Type B pancreatic cell (in vitro differentiated cells): ENCODE data around the gene IL18R1. TPM values are rescaled to one million over a fixed set of nuclear protein-coding genes. Genes with fewer than 3 reads are reported as not detected.
"Not testable (repeated sequence)": the region's sequence is repeated elsewhere in the genome, so short reads cannot be mapped to it uniquely, and the experiment has no call there.

Source experiments
- DNase-seq: peaks from one replicate; pipeline ENCODE4 v3.0.0; 2021; ENCODE audit warnings: mixed read lengths; ENCODE audit not compliant: unreplicated experiment; ENCODE audit errors: extremely low spot score
- H3K27ac Mint-ChIP-seq: 2 replicates; pipeline ENCODE4 v1.8.0; 2021; ENCODE audit warnings: mild to moderate bottlenecking, mixed read lengths
- H3K27me3 Mint-ChIP-seq: 2 replicates; pipeline ENCODE4 v1.8.0; 2021; ENCODE audit warnings: mixed read lengths
- H3K36me3 Mint-ChIP-seq: 2 replicates; pipeline ENCODE4 v1.8.0; 2021; ENCODE audit warnings: mixed read lengths
- H3K4me1 Mint-ChIP-seq: one replicate; pipeline ENCODE4 v1.8.0; 2021; ENCODE audit warnings: mixed read lengths; ENCODE audit not compliant: unreplicated experiment
- H3K4me3 Mint-ChIP-seq: 2 replicates; pipeline ENCODE4 v1.8.0; 2021; ENCODE audit warnings: mild to moderate bottlenecking, mixed read lengths
- H3K9me3 Mint-ChIP-seq: 2 replicates; pipeline ENCODE4 v1.8.0; 2021; ENCODE audit warnings: mixed read lengths
- CTCF ChIP-seq: fragments of 200-600 bp; sonication (generic); conservative IDR thresholded peaks from 2 replicates; pipeline ENCODE4 v1.5.0; 2021; ENCODE audit warnings: antibody characterized with exemption, mild to moderate bottlenecking
- total RNA-seq: library from RNA; stranded (reverse); gene quantifications from 2 replicates; pipeline ENCODE4 v1.2.1, GENCODE V29; 2021; ENCODE audit warnings: low replicate concordance

Gene IL18R1
- total RNA-seq, 1 donor from 2014 or later, result 5.8 TPM

DNA sequence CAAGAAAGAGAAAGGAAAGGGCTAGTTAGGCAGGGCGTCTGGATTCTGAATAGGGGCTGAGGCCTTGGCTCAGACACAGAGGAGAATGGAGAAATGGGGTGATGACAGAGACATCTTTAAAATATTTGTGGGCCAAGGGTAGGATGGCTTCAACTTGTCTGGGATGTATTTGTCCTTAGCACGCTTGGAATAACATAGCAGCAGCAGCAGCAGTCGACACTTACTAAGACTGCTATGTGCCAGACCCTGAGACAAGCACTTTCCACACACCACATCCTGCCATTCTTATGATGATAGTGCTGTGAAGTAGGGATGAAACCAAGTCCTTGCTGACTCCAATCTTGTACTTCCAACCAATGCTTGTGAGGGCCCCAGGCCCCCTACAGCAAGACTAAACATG, 41.6 kb upstream of the IL18R1 start:
- no peak overlapping the region for H3K4me3 Mint-ChIP-seq
- TF ChIP-seq CTCF, result no peak

DNA sequence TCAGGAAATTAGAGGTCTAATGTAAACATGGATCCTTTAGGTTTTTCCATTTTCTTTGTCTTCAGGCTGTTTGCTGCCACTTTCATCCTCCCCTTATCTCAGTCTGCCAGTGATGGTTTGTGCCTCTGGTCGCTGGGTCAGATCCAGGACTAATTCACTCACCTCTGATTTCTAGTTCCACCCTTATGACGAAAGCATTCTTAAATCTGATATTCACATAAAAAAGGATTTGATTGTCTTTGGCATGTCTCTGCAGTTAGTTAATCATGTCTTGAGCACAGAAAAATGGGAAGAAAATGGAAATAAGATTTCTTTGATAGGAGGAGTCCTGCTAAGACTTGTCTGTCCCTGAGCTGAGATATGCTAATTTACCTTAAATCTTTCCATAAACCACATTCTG, 39.7 kb upstream of the IL18R1 start:
- DNase-seq, result no peak
- no peak for TF ChIP-seq CTCF
- Mint-ChIP-seq H3K27ac (no peak overlapping the region), H3K36me3 (no peaks in the 10 kb centered on the region), H3K9me3 (no peaks in the 10 kb centered on the region), H3K4me3 (no peak overlapping the region), H3K4me1 (no peaks in the 10 kb centered on the region), H3K27me3 (no peaks in the 10 kb centered on the region)

More for the DNA sequence above, 41.6 kb upstream of the IL18R1 start:
- DNase-seq, result no peak
- no peaks in the 10 kb centered on the region for H3K36me3 Mint-ChIP-seq
- H3K27ac Mint-ChIP-seq, result no peak overlapping the region
- H3K27me3 Mint-ChIP-seq, result peaks cover 4% of the 10 kb centered on the region
- no peaks in the 10 kb centered on the region for H3K4me1 Mint-ChIP-seq
- H3K9me3 Mint-ChIP-seq, result no peaks in the 10 kb centered on the region

DNA sequence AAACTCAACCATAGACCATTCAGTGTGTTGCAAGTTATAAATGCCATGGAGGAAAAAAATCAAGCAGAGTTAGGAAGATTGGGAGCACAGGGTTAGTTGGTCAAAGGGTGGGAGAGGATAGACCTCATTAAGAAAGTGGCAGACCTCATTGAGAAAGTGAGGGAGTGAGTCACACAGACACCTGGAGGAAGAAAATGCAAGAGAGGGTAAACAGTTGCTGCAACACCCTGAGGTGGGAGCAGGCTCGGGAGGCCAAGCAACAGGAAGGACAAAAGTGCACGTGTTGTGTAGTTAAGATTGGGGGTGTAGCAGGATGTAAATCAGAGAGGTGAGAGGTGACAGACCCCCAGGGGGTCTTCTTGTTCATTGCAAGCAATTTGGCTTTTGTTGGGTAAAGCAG, 37.9 kb upstream of the IL18R1 start:
- peaks cover 3% of the 10 kb centered on the region for H3K27me3 Mint-ChIP-seq
- no peak for TF ChIP-seq CTCF
- no peaks in the 10 kb centered on the region for H3K9me3 Mint-ChIP-seq
- H3K4me1 Mint-ChIP-seq, result no peaks in the 10 kb centered on the region
- H3K36me3 Mint-ChIP-seq, result no peaks in the 10 kb centered on the region
- no peak overlapping the region for H3K4me3 Mint-ChIP-seq
- no peak for DNase-seq
- no peak overlapping the region for H3K27ac Mint-ChIP-seq

- no peak overlapping the region for H3K4me3 Mint-ChIP-seq
- H3K27me3 Mint-ChIP-seq, result peaks cover 3% of the 10 kb centered on the region
- H3K9me3 Mint-ChIP-seq, result no peaks in the 10 kb centered on the region
- DNase-seq, result no peak
- no peak overlapping the region for H3K27ac Mint-ChIP-seq
- TF ChIP-seq CTCF, result no peak
- no peaks in the 10 kb centered on the region for H3K4me1 Mint-ChIP-seq
- H3K36me3 Mint-ChIP-seq, result no peaks in the 10 kb centered on the region
These were observed 37.2 kb upstream of the IL18R1 start for GRCh38 chr2:102318437-102318836.

- no peaks in the 10 kb centered on the region for H3K4me1 Mint-ChIP-seq
- no peaks in the 10 kb centered on the region for H3K9me3 Mint-ChIP-seq
- H3K27me3 Mint-ChIP-seq, result peaks cover 11% of the 10 kb centered on the region
- no peak overlapping the region for H3K4me3 Mint-ChIP-seq
- no peak for DNase-seq
- H3K27ac Mint-ChIP-seq, result no peak overlapping the region
- no peak for TF ChIP-seq CTCF
- no peaks in the 10 kb centered on the region for H3K36me3 Mint-ChIP-seq
These were observed 33.5 kb upstream of the IL18R1 start for GRCh38 chr2:102321941-102322719.

DNA sequence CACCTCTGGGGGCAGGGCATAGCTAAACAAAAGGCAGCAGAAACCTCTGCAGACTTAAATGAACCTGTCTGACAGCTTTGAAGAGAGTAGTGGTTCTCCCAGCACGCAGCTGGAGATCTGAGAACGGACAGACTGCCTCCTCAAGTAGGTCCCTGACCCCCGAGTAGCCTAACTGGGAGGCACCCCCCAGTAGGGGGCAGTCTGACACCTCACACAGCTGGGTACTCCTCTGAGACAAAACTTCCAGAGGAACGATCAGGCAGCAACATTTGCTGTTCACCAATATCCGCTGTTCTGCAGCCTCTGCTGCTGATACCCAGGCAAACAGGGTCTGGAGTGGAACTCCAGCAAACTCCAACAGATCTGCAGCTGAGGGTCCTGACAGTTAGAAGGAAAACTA, 30.7 kb upstream of the IL18R1 start:
- not testable (repeated sequence) for H3K36me3 Mint-ChIP-seq, H3K27ac Mint-ChIP-seq, DNase-seq, H3K9me3 Mint-ChIP-seq, H3K4me3 Mint-ChIP-seq, H3K4me1 Mint-ChIP-seq
- peaks cover 19% of the 10 kb centered on the region for H3K27me3 Mint-ChIP-seq
